Kidney (tissue), 14 donors: Measurements from ENCODE around the gene HEXIM2. TPM values are rescaled to one million over a fixed set of nuclear protein-coding genes. Genes with fewer than 3 reads are reported as not detected.

Experiments used
- DNase-seq, 5 donors: peaks; one replicate each; pipeline ENCODE4 v3.0.0-alpha.2; 2013 to 2020
- FAIRE-seq: peaks from 2 replicates; lab custom pipeline; 2012; peaks lifted over from hg19 to GRCh38; lab: Jason Lieb, UNC
- H3K27ac ChIP-seq, 2 donors: one replicate each; pipeline ENCODE4 v1.7.0; 2013; ENCODE audit warnings: low read depth in 2 of 2, low read length in 2 of 2, inconsistent platforms in 1 of 2
- H3K27me3 ChIP-seq: one replicate; pipeline ENCODE4 v1.7.1; 2013; ENCODE audit warnings: low read length, inconsistent platforms; ENCODE audit not compliant: control insufficient read depth, insufficient read depth
- H3K36me3 ChIP-seq, 3 donors: one replicate each; pipeline versions ENCODE4 v1.7.0 to v1.7.1; 2013; ENCODE audit warnings: low read length in 3 of 3, control low read depth in 1 of 3, inconsistent platforms in 1 of 3; ENCODE audit not compliant: insufficient read depth in 3 of 3, control insufficient read depth in 2 of 3
- H3K4me1 ChIP-seq, 3 donors: one replicate each; pipeline versions ENCODE4 v1.7.0 to v1.7.1; 2013; ENCODE audit warnings: low read length in 3 of 3, inconsistent platforms in 1 of 3, low read depth in 1 of 3; ENCODE audit not compliant: control insufficient read depth in 2 of 3, insufficient read depth in 2 of 3
- H3K4me3 ChIP-seq, 3 donors: one replicate each; pipeline versions ENCODE4 v1.7.0 to v1.8.1; 2013; ENCODE audit warnings: low read length in 3 of 3, control low read depth in 1 of 3, inconsistent platforms in 1 of 3
- H3K9ac ChIP-seq, 3 donors: one replicate each; pipeline versions ENCODE4 v1.7.0 to v1.7.1; 2013; ENCODE audit warnings: low read length in 3 of 3, control low read depth in 1 of 3, inconsistent platforms in 1 of 3
- H3K9me3 ChIP-seq, 3 donors: one replicate each; pipeline versions ENCODE4 v1.7.0 to v1.7.1; 2013; ENCODE audit warnings: low read length in 3 of 3, control low read depth in 1 of 3, inconsistent platforms in 1 of 3; ENCODE audit not compliant: control insufficient read depth in 2 of 3, insufficient read depth in 1 of 3
- intact Hi-C: fragments of 100-400 bp; cut with DNase I; formaldehyde crosslinking; loops from one replicate; pipeline ENCODE4 v1.11.1; 2022
- polyA plus RNA-seq: library from polyadenylated mRNA; stranded (reverse); fragments of 350-450 nt; fragmentation: Illumina TruSeq; extraction: RNeasy Lipid Tissue Mini Kit (QIAGEN cat#74804); gene quantifications from one replicate; pipeline ENCODE4 v1.2.3, GENCODE V29; 2014; ENCODE audit warnings: low read depth, low replicate concordance; ENCODE audit not compliant: insufficient read depth
- total RNA-seq: library from RNA; stranded (reverse); fragmentation: NEBNext Ultra II Directional; extraction: Animal tissue kit (Norgen Biotek cat#: 25700); gene quantifications from one replicate; pipeline ENCODE4 v1.2.1, GENCODE V29; 2021
- TF ChIP-seq, protein P1 (sequence below): IDR thresholded peaks from 3 replicates; pipeline ENCODE4 v1.5.1; 2012; ENCODE audit warnings: mild to moderate bottlenecking, moderate library complexity, borderline replicate concordance; ENCODE audit not compliant: insufficient read depth; ENCODE audit errors: extremely low read depth
- donor health status: control.
- donor health status: control.
- donor health status: control.
- donor health status: control.
- donor health status: control.
- donor health status: DM: yes; HTN: yes; CAD: no.
- donor health status: Normal renal cell carcinoma (clear cell type).

Gene HEXIM2
- total and polyA plus RNA-seq, 2 donors from 2014 or later, result 6.2 to 29.1 TPM

DNA sequence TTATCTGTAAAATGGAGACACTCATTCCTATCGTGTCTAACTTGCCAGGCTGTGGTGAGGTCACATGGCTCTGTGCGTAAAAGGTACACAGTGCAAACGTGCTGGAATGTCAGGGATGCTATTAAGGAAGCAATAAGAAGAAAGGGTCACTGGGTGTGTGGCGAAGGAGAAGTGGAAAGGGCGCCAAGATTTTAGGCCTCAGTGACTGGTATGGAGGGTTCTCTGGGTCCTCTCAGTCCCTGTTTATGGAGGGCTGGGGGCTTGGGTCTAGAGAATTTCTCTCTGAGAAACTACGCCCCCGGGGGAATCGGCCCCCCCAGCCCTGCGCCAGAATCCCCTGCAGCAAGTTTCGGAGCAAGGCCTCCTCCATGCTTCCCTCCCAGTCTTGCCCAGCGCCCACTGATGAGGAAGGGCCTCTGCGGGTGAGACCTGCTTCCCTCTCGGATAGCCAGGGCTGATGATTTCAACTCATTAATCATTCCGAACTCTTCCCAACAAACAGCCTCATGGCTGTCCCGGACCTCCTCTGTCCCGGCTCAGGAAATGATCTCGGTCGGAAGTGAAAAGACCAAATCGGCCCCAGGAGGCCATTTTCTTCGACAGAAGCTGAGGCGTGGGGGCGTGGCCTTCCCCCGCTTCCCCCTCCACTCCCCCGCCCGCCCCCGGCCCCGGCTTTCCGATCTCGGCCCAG is 14.6 kb upstream of the HEXIM2 start:
- H3K9ac ChIP-seq, result peak overlapping the region; percentile 68 to 87 (median 70)
- FAIRE-seq (no peak), DNase-seq (peak in 4 of 5 donors; percentile 38 to 93 (median 74))
- no peaks in the 10 kb centered on the region for H3K27me3 ChIP-seq
- peak overlapping the region; percentile 96 to 100 for H3K27ac ChIP-seq
- TF ChIP-seq, protein P1, sequence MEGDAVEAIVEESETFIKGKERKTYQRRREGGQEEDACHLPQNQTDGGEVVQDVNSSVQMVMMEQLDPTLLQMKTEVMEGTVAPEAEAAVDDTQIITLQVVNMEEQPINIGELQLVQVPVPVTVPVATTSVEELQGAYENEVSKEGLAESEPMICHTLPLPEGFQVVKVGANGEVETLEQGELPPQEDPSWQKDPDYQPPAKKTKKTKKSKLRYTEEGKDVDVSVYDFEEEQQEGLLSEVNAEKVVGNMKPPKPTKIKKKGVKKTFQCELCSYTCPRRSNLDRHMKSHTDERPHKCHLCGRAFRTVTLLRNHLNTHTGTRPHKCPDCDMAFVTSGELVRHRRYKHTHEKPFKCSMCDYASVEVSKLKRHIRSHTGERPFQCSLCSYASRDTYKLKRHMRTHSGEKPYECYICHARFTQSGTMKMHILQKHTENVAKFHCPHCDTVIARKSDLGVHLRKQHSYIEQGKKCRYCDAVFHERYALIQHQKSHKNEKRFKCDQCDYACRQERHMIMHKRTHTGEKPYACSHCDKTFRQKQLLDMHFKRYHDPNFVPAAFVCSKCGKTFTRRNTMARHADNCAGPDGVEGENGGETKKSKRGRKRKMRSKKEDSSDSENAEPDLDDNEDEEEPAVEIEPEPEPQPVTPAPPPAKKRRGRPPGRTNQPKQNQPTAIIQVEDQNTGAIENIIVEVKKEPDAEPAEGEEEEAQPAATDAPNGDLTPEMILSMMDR, result no peak
- no peaks in the 10 kb centered on the region for H3K36me3 ChIP-seq
- peak overlapping the region; percentile 59 to 96 (median 69) for H3K4me3 ChIP-seq
- no peaks in the 10 kb centered on the region for H3K9me3 ChIP-seq
- intact Hi-C loops, result no loop called here
- peaks cover 6 to 26% (median 20%) of the 10 kb centered on the region in 3 donors for H3K4me1 ChIP-seq

DNA sequence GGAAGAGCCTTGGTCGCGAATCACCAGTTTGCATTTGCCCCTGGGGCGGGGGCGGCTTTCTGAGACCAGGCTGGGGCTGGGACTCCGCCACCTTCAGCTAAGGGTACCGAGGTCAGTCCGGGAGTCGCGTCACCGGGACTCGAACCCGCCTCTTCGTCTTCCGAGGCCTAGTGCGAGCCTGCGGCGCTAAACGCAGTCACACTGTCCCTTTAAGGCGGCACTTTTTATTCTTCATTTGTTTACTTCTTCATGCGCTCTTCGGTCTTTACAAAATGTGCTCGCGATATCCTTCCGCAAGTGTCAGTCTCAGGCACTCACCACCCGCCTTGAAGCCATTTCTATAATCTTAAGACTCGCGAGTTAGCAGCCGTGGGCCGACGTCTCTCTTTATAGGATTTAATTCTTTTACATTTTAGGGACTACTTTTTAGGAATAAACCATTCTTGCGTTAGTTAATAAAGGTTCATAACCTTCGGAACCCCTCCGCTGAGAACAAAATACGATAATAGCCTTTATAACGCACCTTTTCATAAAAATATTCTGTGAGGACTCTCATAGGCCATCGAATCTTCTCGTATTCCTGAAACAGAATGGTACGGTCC is 14.0 kb upstream of the HEXIM2 start:
- intact Hi-C loops, result no loop called here
- no peak for FAIRE-seq
- peaks cover 6 to 26% (median 20%) of the 10 kb centered on the region in 3 donors for H3K4me1 ChIP-seq

DNA sequence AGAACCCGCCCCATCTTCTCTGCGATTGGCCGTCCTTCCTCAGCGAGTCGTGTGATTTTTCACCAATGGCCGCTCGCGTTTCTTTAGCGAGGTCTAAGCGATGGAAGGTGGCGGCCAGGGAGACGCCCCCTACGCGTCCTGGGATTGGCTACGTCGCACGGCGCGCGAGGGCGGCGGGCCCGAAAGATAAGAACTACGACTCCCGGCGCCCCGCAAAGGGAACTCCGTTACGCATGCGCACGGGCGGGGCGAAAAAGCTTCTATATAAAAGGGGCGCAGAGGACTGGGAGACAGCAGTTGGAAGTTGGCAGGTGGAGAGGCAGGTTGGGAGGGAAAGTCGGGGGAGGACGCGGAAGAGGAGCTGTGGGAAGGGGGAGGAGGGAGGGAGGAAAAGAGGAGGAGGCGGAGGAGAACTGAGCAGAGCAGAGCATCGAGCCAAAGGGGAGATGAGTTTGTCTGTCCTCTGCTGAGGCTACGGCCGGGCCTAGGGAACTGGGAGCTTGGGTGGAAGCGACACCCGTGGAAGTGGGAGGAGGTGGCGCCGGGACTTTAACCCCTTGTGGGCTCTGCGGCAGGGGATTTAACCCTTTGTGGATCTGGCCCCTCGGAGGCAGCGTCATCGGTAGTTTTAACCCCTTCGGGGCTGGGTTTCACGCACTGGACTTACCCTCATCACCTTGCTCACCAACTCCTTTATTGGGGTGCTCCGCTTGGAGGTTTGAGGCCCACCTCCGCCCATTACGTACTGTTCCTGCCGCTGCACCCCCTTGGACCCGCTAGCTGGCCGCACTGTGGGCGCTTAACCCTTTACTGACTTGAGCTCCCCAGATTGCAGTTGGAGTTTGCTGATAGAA is 13.3 kb upstream of the HEXIM2 start, which contains the start of gene HEXIM1:
TSS of gene HEXIM1 (plus strand) at position 293 of the 854 bp plus-strand sequence. CDS start 716 bp downstream, outside the sequence.
- DNase-seq, result peak; percentile 100
- peak; percentile 98 for FAIRE-seq

More for the DNA sequence above, 14.0 kb upstream of the HEXIM2 start:
- Histone ChIP-seq H3K36me3 (no peaks in the 10 kb centered on the region), H3K9me3 (no peaks in the 10 kb centered on the region), H3K27me3 (no peaks in the 10 kb centered on the region), H3K4me3 (peak overlapping the region; percentile 69 to 96 (median 78)), H3K9ac (peak overlapping the region; percentile 84 to 99 (median 87)), H3K27ac (peak overlapping the region; percentile 96 to 100)
- TF ChIP-seq, protein P1, result peak; percentile 8
- DNase-seq, result peak; percentile 90 to 98 (median 95)

More for the DNA sequence above, 13.3 kb upstream of the HEXIM2 start, which contains the start of gene HEXIM1:
- no peaks in the 10 kb centered on the region for H3K36me3 ChIP-seq
- no peaks in the 10 kb centered on the region for H3K27me3 ChIP-seq
- H3K9me3 ChIP-seq, result no peaks in the 10 kb centered on the region
- H3K4me3 ChIP-seq, result peak within 1 kb of the TSS; percentile 78 to 97 (median 88)
- TF ChIP-seq, protein P1, result no peak
- peak within 1 kb of the TSS; percentile 97 to 100 for H3K27ac ChIP-seq
- H3K4me1 ChIP-seq, result peaks cover 6 to 26% (median 20%) of the 10 kb centered on the region in 3 donors
- intact Hi-C loops, result no loop called here
- H3K9ac ChIP-seq, result peak within 1 kb of the TSS; percentile 86 to 99 (median 97)
